GM12878 (cell line): Measurements from ENCODE around the gene LDLRAD4. TPM values are rescaled to one million over a fixed set of nuclear protein-coding genes. Genes with fewer than 3 reads are reported as not detected.

Experiments used
- ATAC-seq: fragments of 200-7000 bp; cut with Tn5 transposase; 3 replicates; pipeline ENCODE4 v1.9.1; 2020; ENCODE audit warnings: mild to moderate bottlenecking, moderate library complexity
- BruUV-seq: library from RNA; stranded (reverse); fragments of 400-500 nt; replicated peaks from 2 replicates; lab custom pipeline; 2021; lab: Mats Ljungman, UMichigan
- CTCF ChIA-PET: fragments of 300-600 bp; sonication (Branson Sonifier 250); formaldehyde crosslinking; extraction: SDS; loops from one replicate; lab custom pipeline; 2021; ENCODE audit warnings: inconsistent platforms; lab: Yijun Ruan, JAX
- POLR2A ChIA-PET: fragments of 350-600 bp; formaldehyde crosslinking; extraction: SDS; loops from one replicate; lab custom pipeline; 2021; ENCODE audit warnings: inconsistent platforms; lab: Charles Lee
- RAD21 ChIA-PET: fragments of 300-600 bp; sonication (Branson Sonifier 250); formaldehyde crosslinking; loops from one replicate; lab custom pipeline; 2023; ENCODE audit warnings: antibody characterized with exemption; ENCODE audit not compliant: unreplicated experiment; lab: Charles Lee
- SMC1A ChIA-PET: fragments of 300-600 bp; sonication (Branson Sonifier 250); formaldehyde crosslinking; loops from one replicate; lab custom pipeline; 2023; ENCODE audit not compliant: unreplicated experiment, uncharacterized antibody; lab: Charles Lee
- DNase-seq: peaks from one replicate; pipeline ENCODE4 v3.0.0-alpha.2; 2011; ENCODE audit warnings: low read depth, low spot score
- FAIRE-seq: peaks from 3 replicates; lab custom pipeline; 2011; peaks lifted over from hg19 to GRCh38; lab: Jason Lieb, UNC
- H2AFZ ChIP-seq: 2 replicates; pipeline ENCODE4 v1.6.0; 2011; ENCODE audit warnings: low read depth, low read length, control low read depth; ENCODE audit not compliant: control insufficient read depth
- H3K27ac ChIP-seq: 2 replicates; pipeline ENCODE4 v1.5.1; 2011; ENCODE audit warnings: control low read depth; ENCODE audit not compliant: control insufficient read depth, insufficient read depth
- H3K27me3 ChIP-seq, 2 experiments: replicated peaks in 1 of 2; 2 replicates each; pipeline versions ENCODE4 v1.6.0 to v1.6.1; 2011; ENCODE audit warnings: low read length in 1 of 2; ENCODE audit not compliant: control insufficient read depth in 2 of 2, insufficient read depth in 2 of 2
- H3K36me3 ChIP-seq, 2 experiments: 2 replicates each; pipeline ENCODE4 v1.5.1; 2011; ENCODE audit warnings: low read length in 1 of 2; ENCODE audit not compliant: control insufficient read depth in 2 of 2, insufficient read depth in 2 of 2
- H3K4me1 ChIP-seq: 2 replicates; pipeline ENCODE4 v1.6.1; 2011; ENCODE audit warnings: mild to moderate bottlenecking, low read length, moderate library complexity, mixed read lengths; ENCODE audit not compliant: control insufficient read depth, insufficient read depth
- H3K4me2 ChIP-seq: 2 replicates; pipeline ENCODE4 v1.6.0; 2011; ENCODE audit warnings: control low read depth; ENCODE audit not compliant: control insufficient read depth, insufficient read depth
- H3K4me3 ChIP-seq: fragments of 200-600 bp; sonication (generic); 2 replicates; pipeline ENCODE4 v1.5.1; 2016
- H3K79me2 ChIP-seq: 2 replicates; pipeline ENCODE4 v1.6.0; 2011; ENCODE audit warnings: low read length; ENCODE audit not compliant: control insufficient read depth, insufficient read depth
- H3K9ac ChIP-seq: 2 replicates; pipeline ENCODE4 v1.8.0; 2011; ENCODE audit warnings: low read length, control low read depth, mixed read lengths; ENCODE audit not compliant: control insufficient read depth, insufficient read depth
- H3K9me3 ChIP-seq: replicated peaks from 3 replicates; pipeline ENCODE4 v1.5.1; 2011; ENCODE audit warnings: mild to moderate bottlenecking, low read length; ENCODE audit not compliant: control insufficient read depth, insufficient read depth
- H4K20me1 ChIP-seq: 2 replicates; pipeline ENCODE4 v1.6.0; 2011; ENCODE audit not compliant: control insufficient read depth, insufficient read depth
- BCLAF1 ChIP-seq: fragments of 450-650 bp; IDR thresholded peaks from 2 replicates; pipeline ENCODE4 v1.6.1; 2017; ENCODE audit warnings: antibody characterized with exemption, mild to moderate bottlenecking, moderate library complexity
- ETV6 ChIP-seq, 2 experiments: fragments of 450-650 bp in 1 of 2; IDR thresholded peaks in 1 of 2; conservative IDR thresholded peaks in 1 of 2; 2 replicates each; pipeline ENCODE4 v1.6.1; 2014; ENCODE audit warnings: antibody characterized with exemption in 1 of 2, borderline replicate concordance in 1 of 2, low read depth in 1 of 2, mild to moderate bottlenecking in 1 of 2, moderate library complexity in 1 of 2
- IRF4 ChIP-seq: IDR thresholded peaks from 2 replicates; pipeline ENCODE4 v1.6.1; 2011; ENCODE audit warnings: low read depth, low read length
- JUND ChIP-seq: IDR thresholded peaks from 2 replicates; pipeline ENCODE4 v1.6.1; 2012; ENCODE audit warnings: low read depth, mild to moderate bottlenecking, low read length, improper control_type of control experiment, moderate library complexity
- MTA2 ChIP-seq: fragments of 450-650 bp; IDR thresholded peaks from 2 replicates; pipeline ENCODE4 v1.6.1; 2016; ENCODE audit warnings: low read depth, mild to moderate bottlenecking, moderate library complexity
- MTA3 ChIP-seq: IDR thresholded peaks from 2 replicates; pipeline ENCODE4 v1.6.1; 2012; ENCODE audit warnings: low read length, inconsistent platforms, borderline replicate concordance
- MYC ChIP-seq: IDR thresholded peaks from 2 replicates; pipeline ENCODE4 v1.6.1; 2011; ENCODE audit warnings: mild to moderate bottlenecking, low read length, moderate library complexity, inconsistent platforms; ENCODE audit not compliant: insufficient read depth, insufficient replicate concordance, insufficient read length, severe bottlenecking
- NFYB ChIP-seq: IDR thresholded peaks from 2 replicates; pipeline ENCODE4 v1.6.1; 2011; ENCODE audit warnings: low read depth, mild to moderate bottlenecking, low read length, improper control_type of control experiment, moderate library complexity; ENCODE audit not compliant: insufficient read depth
- RAD21 ChIP-seq: IDR thresholded peaks from 2 replicates; pipeline ENCODE4 v1.6.1; 2011; ENCODE audit warnings: mild to moderate bottlenecking, low read depth, low read length, moderate library complexity; ENCODE audit not compliant: insufficient read depth
- RAD51 ChIP-seq: fragments of 450-650 bp; IDR thresholded peaks from 2 replicates; pipeline ENCODE4 v1.6.1; 2016; ENCODE audit warnings: moderate library complexity, mild to moderate bottlenecking, inconsistent platforms
- SREBF1 ChIP-seq: IDR thresholded peaks from 2 replicates; pipeline ENCODE4 v1.6.1; 2012; ENCODE audit warnings: mild to moderate bottlenecking, low read length
- ZBED1 ChIP-seq: IDR thresholded peaks from 2 replicates; pipeline ENCODE4 v1.6.1; 2016; ENCODE audit warnings: borderline replicate concordance
- WGBS: methylation state at CpG from one replicate; pipeline ENCODE4 v1.1.6; 2016; ENCODE audit warnings: low lambda C conversion rate; ENCODE audit not compliant: insufficient replicate concordance, insufficient coverage; ENCODE audit errors: missing lambda C conversion rate; 5-methylcytosine and 5-hydroxymethylcytosine counted together
- in situ Hi-C: fragments of 300-500 bp; cut with MboI; formaldehyde crosslinking; loops from 9 replicates; pipeline ENCODE4 v1.14.3; 2018; ENCODE audit warnings: mixed read lengths
- intact Hi-C: fragments of 100-400 bp; cut with micrococcal nuclease; formaldehyde crosslinking; loops from one replicate; pipeline ENCODE4 v1.14.2; 2022; ENCODE audit not compliant: unreplicated experiment
- polyA plus RNA-seq, 11 experiments: library from polyadenylated mRNA; depleted of rRNA in 4 of 11; unstranded in 6 of 11; stranded (reverse) in 5 of 11; fragments of >200 nt; fragmentation: Nextera tagmentation in 4 of 11; fragmentation: Illumina TruSeq in 1 of 11; extraction: Ambion mirVana in 4 of 11; extraction: Trizol in 1 of 11; gene quantifications; 1 replicate in 1 of 11; 2 replicates in 10 of 11; pipeline versions ENCODE4 v1.2.1 to v1.2.3, GENCODE V29; 2011 to 2016; ENCODE audit warnings: inconsistent platforms in 2 of 11, missing spikeins in 2 of 11, low read depth in 1 of 11
- total RNA-seq, 4 experiments: library from RNA; depleted of rRNA in 3 of 4; stranded (reverse); fragments of >200 nt in 3 of 4; fragmentation: Illumina TruSeq in 1 of 4; extraction: Trizol in 1 of 4; gene quantifications; 2 replicates each; pipeline versions ENCODE4 v1.2.1 to v1.2.3, GENCODE V29; 2013 to 2021
- TF ChIP-seq, protein P1 (sequence below): fragments of 450-650 bp; IDR thresholded peaks from 2 replicates; pipeline ENCODE4 v1.6.1; 2016; ENCODE audit warnings: mild to moderate bottlenecking

The LDLRAD4 gene
- total and polyA plus RNA-seq, 10 of the 15 experiments (the other 5 are each of a cell fraction or from before 2014, with no cell fraction given), result 2.7 to 16.8 (median 11.2) TPM

GRCh38 chr18:13414521-13414920 lies 196.0 kb downstream of the LDLRAD4 start:
- no peak overlapping the region for H3K4me3 ChIP-seq
- no peak overlapping the region for H3K4me2 ChIP-seq
- H3K4me1 ChIP-seq, result no peaks in the 10 kb centered on the region
- H4K20me1 ChIP-seq, result no peaks in the 10 kb centered on the region; the same call in 1 of the 2 replicates
- in situ Hi-C loops, result no loop called here
- H3K9ac ChIP-seq, result no peak overlapping the region
- ATAC-seq (no peak), FAIRE-seq (no peak)
- ChIA-PET POLR2A (no interaction called here), SMC1A (no interaction called here)
- BruUV-seq, result no TSS peak
- TF ChIP-seq IRF4, result no peak
- TF ChIP-seq, all 136 proteins: peak for 0
- H3K9me3 ChIP-seq, result peaks cover 3% of the 10 kb centered on the region; the same call in 1 of the 3 replicates
- H2AFZ ChIP-seq, result no peak overlapping the region
- H3K27ac ChIP-seq, result no peak overlapping the region
- DNase-seq, result no peak
- CTCF ChIA-PET, result no interaction called here
- no peaks in the 10 kb centered on the region for H3K79me2 ChIP-seq
- H3K36me3 ChIP-seq, result no peaks in the 10 kb centered on the region
- WGBS, result 1% methylated on average over 4 of the region's 4 CpGs
- intact Hi-C loops, result loop anchor here (10.0 kb wide), 1 partner anchor 170 kb away; no protein-coding TSS in a partner anchor
- RAD21 ChIA-PET, result no interaction called here
- H3K27me3 ChIP-seq, result no peaks in the 10 kb centered on the region; a peak in 2 of 4 replicates

GRCh38 chr18:13415736-13416135 lies 197.2 kb downstream of the LDLRAD4 start:
- ChIA-PET CTCF (no interaction called here), POLR2A (no interaction called here), SMC1A (no interaction called here), RAD21 (no interaction called here)
- Histone ChIP-seq H3K9ac (no peak overlapping the region), H3K27me3 (no peaks in the 10 kb centered on the region; a peak in 2 of 4 replicates), H2AFZ (no peak overlapping the region), H3K9me3 (peaks cover 3% of the 10 kb centered on the region; the same call in 1 of the 3 replicates), H3K36me3 (no peaks in the 10 kb centered on the region), H3K27ac (no peak overlapping the region), H3K4me3 (no peak overlapping the region), H3K79me2 (no peaks in the 10 kb centered on the region), H3K4me1 (no peaks in the 10 kb centered on the region), H3K4me2 (no peak overlapping the region), H4K20me1 (no peaks in the 10 kb centered on the region; the same call in 1 of the 2 replicates)
- no peak for DNase-seq
- no peak for FAIRE-seq
- in situ Hi-C loops (no loop called here), intact Hi-C loops (loop anchor here (10.0 kb wide), 1 partner anchor 171 kb away; no protein-coding TSS in a partner anchor)
- ATAC-seq, result no peak
- no TSS peak for BruUV-seq
- 55% methylated on average over 11 of the region's 12 CpGs for WGBS
- no peak for TF ChIP-seq JUND
- no peak for TF ChIP-seq SREBF1
- no peak for TF ChIP-seq MTA3
- no peak for TF ChIP-seq ZBED1
- TF ChIP-seq, protein P1, sequence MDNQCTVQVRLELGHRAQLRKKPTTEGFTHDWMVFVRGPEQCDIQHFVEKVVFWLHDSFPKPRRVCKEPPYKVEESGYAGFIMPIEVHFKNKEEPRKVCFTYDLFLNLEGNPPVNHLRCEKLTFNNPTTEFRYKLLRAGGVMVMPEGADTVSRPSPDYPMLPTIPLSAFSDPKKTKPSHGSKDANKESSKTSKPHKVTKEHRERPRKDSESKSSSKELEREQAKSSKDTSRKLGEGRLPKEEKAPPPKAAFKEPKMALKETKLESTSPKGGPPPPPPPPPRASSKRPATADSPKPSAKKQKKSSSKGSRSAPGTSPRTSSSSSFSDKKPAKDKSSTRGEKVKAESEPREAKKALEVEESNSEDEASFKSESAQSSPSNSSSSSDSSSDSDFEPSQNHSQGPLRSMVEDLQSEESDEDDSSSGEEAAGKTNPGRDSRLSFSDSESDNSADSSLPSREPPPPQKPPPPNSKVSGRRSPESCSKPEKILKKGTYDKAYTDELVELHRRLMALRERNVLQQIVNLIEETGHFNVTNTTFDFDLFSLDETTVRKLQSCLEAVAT, result no peak
- TF ChIP-seq RAD51, result no peak
- TF ChIP-seq MYC, result no peak
- TF ChIP-seq BCLAF1, result no peak
- TF ChIP-seq ETV6 (conservative IDR thresholded peaks at IDR 0.05 in 1 of 2, IDR thresholded peaks at IDR 0.05 in 1 of 2; ENCODE audit: borderline replicate concordance in 1 of 2, low read depth in 1 of 2), result no peak
- no peak for TF ChIP-seq NFYB
- TF ChIP-seq MTA2, result no peak
- no peak for TF ChIP-seq RAD21
